GM12865 (cell line): ENCODE results near the gene TLDC2.

ENCODE experiments used
- DNase-seq: peaks from one replicate; pipeline ENCODE4 v3.0.0; 2010; ENCODE audit warnings: low read depth
- H3K4me3 ChIP-seq: 2 replicates; pipeline ENCODE4 v1.5.1; 2011; ENCODE audit warnings: mild to moderate bottlenecking, low read depth, low read length, control low read depth
- CTCF ChIP-seq: IDR thresholded peaks from 2 replicates; pipeline ENCODE4 v1.5.1; 2011; ENCODE audit warnings: low read length, control low read depth, low read depth, inconsistent platforms; ENCODE audit not compliant: insufficient read depth; ENCODE audit errors: missing control alignments

TLDC2 gene

DNA sequence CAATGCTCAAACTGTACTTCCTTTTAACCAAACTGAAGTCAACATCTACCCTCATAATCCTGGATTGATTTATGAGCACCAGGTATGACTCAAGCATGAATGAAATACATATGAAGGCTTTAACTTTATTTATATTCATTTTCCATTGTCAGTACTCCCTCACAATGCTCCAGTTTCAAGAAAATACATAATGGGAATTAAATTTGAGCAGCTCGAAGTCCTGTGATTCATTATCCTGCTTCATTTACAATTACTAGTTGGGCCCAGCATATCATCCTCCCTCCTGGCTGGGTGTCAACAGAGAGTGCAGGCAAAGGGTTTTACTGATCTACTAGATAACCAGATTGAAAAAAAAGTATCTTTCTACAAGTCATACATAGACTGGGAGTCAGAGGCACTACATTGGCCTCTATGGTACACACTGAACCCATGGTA is 65.5 kb downstream of the TLDC2 start:
- no peak for TF ChIP-seq CTCF
- DNase-seq = no peak
- H3K4me3 ChIP-seq = no peak overlapping the region
